Liver (tissue), 9 donors: ENCODE data around the gene UBE2F. TPM values are rescaled to one million over a fixed set of nuclear protein-coding genes. Genes with fewer than 3 reads are reported as not detected.

Source experiments
- DNase-seq: peaks from one replicate; pipeline ENCODE4 v3.0.0-alpha.2; 2017; ENCODE audit warnings: low spot score
- H3K27ac ChIP-seq, 2 donors: one replicate each; pipeline ENCODE4 v1.7.0; 2013; ENCODE audit warnings: inconsistent platforms in 2 of 2, low read length in 2 of 2, control low read depth in 1 of 2, low read depth in 1 of 2, mild to moderate bottlenecking in 1 of 2
- H3K27me3 ChIP-seq, 4 donors: one replicate each; pipeline versions ENCODE4 v1.6.1 to v1.7.0; 2013; ENCODE audit warnings: low read length in 3 of 4, inconsistent platforms in 1 of 4, mild to moderate bottlenecking in 1 of 4, moderate library complexity in 1 of 4; ENCODE audit not compliant: control insufficient read depth in 4 of 4, insufficient read depth in 4 of 4
- H3K36me3 ChIP-seq, 4 donors: one replicate each; pipeline versions ENCODE4 v1.6.1 to v1.7.0; 2013; ENCODE audit warnings: low read length in 3 of 4, mild to moderate bottlenecking in 3 of 4, low read depth in 1 of 4, moderate library complexity in 1 of 4; ENCODE audit not compliant: control insufficient read depth in 4 of 4, insufficient read depth in 3 of 4
- H3K4me1 ChIP-seq, 4 donors: one replicate each; pipeline versions ENCODE4 v1.6.1 to v1.7.0; 2013; ENCODE audit warnings: low read length in 3 of 4, mild to moderate bottlenecking in 3 of 4, moderate library complexity in 1 of 4; ENCODE audit not compliant: control insufficient read depth in 4 of 4, insufficient read depth in 4 of 4
- H3K4me3 ChIP-seq, 3 donors: one replicate each; pipeline versions ENCODE4 v1.6.1 to v1.7.0; 2013; ENCODE audit warnings: low read length in 3 of 3, control low read depth in 1 of 3, low read depth in 1 of 3, mild to moderate bottlenecking in 1 of 3
- H3K9ac ChIP-seq, 2 donors: one replicate each; pipeline ENCODE4 v1.7.0; 2013; ENCODE audit warnings: low read length in 2 of 2, mild to moderate bottlenecking in 2 of 2, moderate library complexity in 2 of 2, control low read depth in 1 of 2, low read depth in 1 of 2
- H3K9me3 ChIP-seq, 4 donors: one replicate each; pipeline versions ENCODE4 v1.6.1 to v1.7.0; 2013; ENCODE audit warnings: low read length in 3 of 4; ENCODE audit not compliant: control insufficient read depth in 4 of 4
- EGR1 ChIP-seq, 2 donors: IDR thresholded peaks; 2 replicates each; pipeline ENCODE4 v1.6.1; 2016 to 2018; ENCODE audit warnings: antibody characterized with exemption in 2 of 2, low read depth in 2 of 2
- FOXA1 ChIP-seq: IDR thresholded peaks from 2 replicates; pipeline ENCODE4 v1.6.1; 2016; ENCODE audit warnings: antibody characterized with exemption
- FOXA2 ChIP-seq: IDR thresholded peaks from 2 replicates; pipeline ENCODE4 v1.6.1; 2016; ENCODE audit warnings: antibody characterized with exemption
- GABPA ChIP-seq, 2 donors: IDR thresholded peaks in 1 of 2; conservative IDR thresholded peaks in 1 of 2; 2 replicates each; pipeline ENCODE4 v1.6.1; 2016; ENCODE audit warnings: antibody characterized with exemption in 2 of 2, mild to moderate bottlenecking in 1 of 2, moderate library complexity in 1 of 2
- HNF4A ChIP-seq, 2 donors: conservative IDR thresholded peaks; 2 replicates each; pipeline ENCODE4 v1.6.1; 2016; ENCODE audit warnings: antibody characterized with exemption in 2 of 2, mild to moderate bottlenecking in 2 of 2
- HNF4G ChIP-seq: IDR thresholded peaks from 2 replicates; pipeline ENCODE4 v1.6.1; 2016; ENCODE audit warnings: antibody characterized with exemption
- JUND ChIP-seq, 2 donors: IDR thresholded peaks; 2 replicates each; pipeline ENCODE4 v1.6.1; 2016; ENCODE audit warnings: antibody characterized with exemption in 2 of 2
- MAX ChIP-seq: IDR thresholded peaks from 2 replicates; pipeline ENCODE4 v1.6.1; 2016; ENCODE audit warnings: antibody characterized with exemption
- NR2F2 ChIP-seq: IDR thresholded peaks from 2 replicates; pipeline ENCODE4 v1.6.1; 2016; ENCODE audit warnings: antibody characterized with exemption
- RAD21 ChIP-seq, 2 donors: IDR thresholded peaks; 2 replicates each; pipeline ENCODE4 v1.6.1; 2016; ENCODE audit warnings: antibody characterized with exemption in 2 of 2, mild to moderate bottlenecking in 2 of 2
- RXRA ChIP-seq, 2 donors: IDR thresholded peaks; 2 replicates each; pipeline ENCODE4 v1.6.1; 2017 to 2018; ENCODE audit warnings: antibody characterized with exemption in 2 of 2, mild to moderate bottlenecking in 1 of 2
- SP1 ChIP-seq: IDR thresholded peaks from 2 replicates; pipeline ENCODE4 v1.6.1; 2018; ENCODE audit warnings: antibody characterized with exemption, mild to moderate bottlenecking
- TAF1 ChIP-seq: conservative IDR thresholded peaks from 2 replicates; pipeline ENCODE4 v1.6.1; 2016; ENCODE audit warnings: antibody characterized with exemption, mild to moderate bottlenecking
- YY1 ChIP-seq: IDR thresholded peaks from 2 replicates; pipeline ENCODE4 v1.6.1; 2016; ENCODE audit warnings: antibody characterized with exemption, mild to moderate bottlenecking
- ZBTB33 ChIP-seq: IDR thresholded peaks from 2 replicates; pipeline ENCODE4 v1.6.1; 2016; ENCODE audit warnings: antibody characterized with exemption
- WGBS: extraction: QIAGEN DNeasy Blood & Tissue Kit; methylation state at CpG from one replicate; pipeline ENCODE4 v1.1.7; 2013; 5-methylcytosine and 5-hydroxymethylcytosine counted together
- polyA plus RNA-seq, 2 donors: library from polyadenylated mRNA; stranded (reverse) in 1 of 2; unstranded in 1 of 2; fragments of 200-250 nt in 1 of 2; fragments of >200 nt in 1 of 2; fragmentation: Nextera tagmentation in 1 of 2; extraction: Ambion mirVana in 1 of 2; gene quantifications; one replicate each; pipeline versions ENCODE4 v1.2.1 to v1.2.3, GENCODE V29; 2013 to 2015
- total RNA-seq, 2 donors: library from RNA; depleted of rRNA; stranded (reverse); fragments of >200 nt; gene quantifications; one replicate each; pipeline ENCODE4 v1.2.3, GENCODE V29; 2014
- TF ChIP-seq, protein P1 (sequence below): IDR thresholded peaks from 2 replicates; pipeline ENCODE4 v1.6.1; 2016; ENCODE audit warnings: antibody characterized with exemption
- TF ChIP-seq, protein P2 (sequence below): fragments of 150-350 bp; IDR thresholded peaks from 2 replicates; pipeline ENCODE4 v1.5.1; 2017; ENCODE audit warnings: improper control_type of control experiment, low read depth, low read length; ENCODE audit not compliant: missing input control
- TF ChIP-seq, protein P3 (sequence below): IDR thresholded peaks from 2 replicates; pipeline ENCODE4 v1.6.1; 2016; ENCODE audit warnings: antibody characterized with exemption, mild to moderate bottlenecking
- donor health status: healthy.
- donor health status: healthy.
- donor health status: healthy.
- donor health status: healthy.
- donor health status: healthy.

Gene UBE2F
- total and polyA plus RNA-seq, 4 donors, result 30.5 to 55.3 (median 32.1) TPM

- Histone ChIP-seq H3K27me3 (no peaks in the 10 kb centered on the region), H3K36me3 (no peaks in the 10 kb centered on the region), H3K27ac (no peak overlapping the region), H3K4me1 (peaks cover 0 to 3% (median 0%) of the 10 kb centered on the region in 4 donors), H3K4me3 (no peak overlapping the region), H3K9ac (no peak overlapping the region), H3K9me3 (peaks cover 0 to 19% (median 12%) of the 10 kb centered on the region in 4 donors)
- TF ChIP-seq HNF4A (conservative IDR thresholded peaks at IDR 0.05), result no peak
- TF ChIP-seq, protein P1, sequence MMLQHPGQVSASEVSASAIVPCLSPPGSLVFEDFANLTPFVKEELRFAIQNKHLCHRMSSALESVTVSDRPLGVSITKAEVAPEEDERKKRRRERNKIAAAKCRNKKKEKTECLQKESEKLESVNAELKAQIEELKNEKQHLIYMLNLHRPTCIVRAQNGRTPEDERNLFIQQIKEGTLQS, result no peak
- no peak for TF ChIP-seq JUND (IDR thresholded peaks at IDR 0.05)
- no peak for TF ChIP-seq YY1
- no peak for TF ChIP-seq SP1
- no peak for TF ChIP-seq GABPA (IDR thresholded peaks at IDR 0.05 in 1 of 2, conservative IDR thresholded peaks at IDR 0.05 in 1 of 2)
- no peak for TF ChIP-seq TAF1
- TF ChIP-seq RAD21 (IDR thresholded peaks at IDR 0.05), result no peak
- TF ChIP-seq NR2F2, result no peak
- TF ChIP-seq MAX, result no peak
- TF ChIP-seq EGR1 (IDR thresholded peaks at IDR 0.05; ENCODE audit: low read depth in 2 of 2), result no peak
- TF ChIP-seq, protein P2, sequence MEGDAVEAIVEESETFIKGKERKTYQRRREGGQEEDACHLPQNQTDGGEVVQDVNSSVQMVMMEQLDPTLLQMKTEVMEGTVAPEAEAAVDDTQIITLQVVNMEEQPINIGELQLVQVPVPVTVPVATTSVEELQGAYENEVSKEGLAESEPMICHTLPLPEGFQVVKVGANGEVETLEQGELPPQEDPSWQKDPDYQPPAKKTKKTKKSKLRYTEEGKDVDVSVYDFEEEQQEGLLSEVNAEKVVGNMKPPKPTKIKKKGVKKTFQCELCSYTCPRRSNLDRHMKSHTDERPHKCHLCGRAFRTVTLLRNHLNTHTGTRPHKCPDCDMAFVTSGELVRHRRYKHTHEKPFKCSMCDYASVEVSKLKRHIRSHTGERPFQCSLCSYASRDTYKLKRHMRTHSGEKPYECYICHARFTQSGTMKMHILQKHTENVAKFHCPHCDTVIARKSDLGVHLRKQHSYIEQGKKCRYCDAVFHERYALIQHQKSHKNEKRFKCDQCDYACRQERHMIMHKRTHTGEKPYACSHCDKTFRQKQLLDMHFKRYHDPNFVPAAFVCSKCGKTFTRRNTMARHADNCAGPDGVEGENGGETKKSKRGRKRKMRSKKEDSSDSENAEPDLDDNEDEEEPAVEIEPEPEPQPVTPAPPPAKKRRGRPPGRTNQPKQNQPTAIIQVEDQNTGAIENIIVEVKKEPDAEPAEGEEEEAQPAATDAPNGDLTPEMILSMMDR, result no peak
- no peak for TF ChIP-seq ZBTB33
- no peak for DNase-seq
Observed at GRCh38 chr2:237940828-237941227, 26.0 kb upstream of the UBE2F start.

DNA sequence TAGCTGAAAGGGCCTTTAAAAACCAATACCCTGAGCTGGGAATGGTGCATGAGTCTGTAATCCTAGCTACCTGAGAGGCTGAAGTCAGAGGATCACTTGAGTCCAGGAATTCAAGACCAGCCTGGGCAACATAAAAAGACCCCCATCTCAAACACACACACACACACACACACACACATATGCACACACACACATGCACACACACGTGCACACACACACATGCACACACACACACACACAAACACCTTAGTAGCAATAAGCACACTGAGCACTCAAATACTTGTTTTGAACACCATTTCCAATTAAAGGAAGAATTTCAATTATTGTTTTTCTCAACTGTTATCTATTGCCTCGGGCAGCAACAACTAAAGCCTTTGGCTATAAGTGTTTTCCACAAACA lies 25.6 kb upstream of the UBE2F start:
- Histone ChIP-seq H3K27ac (no peak overlapping the region), H3K27me3 (no peaks in the 10 kb centered on the region), H3K4me3 (no peak overlapping the region), H3K9me3 (peaks cover 0 to 19% (median 12%) of the 10 kb centered on the region in 4 donors), H3K9ac (no peak overlapping the region), H3K36me3 (no peaks in the 10 kb centered on the region), H3K4me1 (peaks cover 0 to 3% (median 0%) of the 10 kb centered on the region in 4 donors)
- 66% methylated on average over 2 of the region's 2 CpGs for WGBS
- no peak for TF ChIP-seq SP1
- TF ChIP-seq, protein P1, result no peak
- no peak for TF ChIP-seq JUND (IDR thresholded peaks at IDR 0.05)
- TF ChIP-seq HNF4G, result no peak
- no peak for TF ChIP-seq MAX
- no peak for TF ChIP-seq GABPA (IDR thresholded peaks at IDR 0.05 in 1 of 2, conservative IDR thresholded peaks at IDR 0.05 in 1 of 2)
- no peak for TF ChIP-seq FOXA1
- TF ChIP-seq RXRA (IDR thresholded peaks at IDR 0.05), result no peak
- no peak for TF ChIP-seq ZBTB33
- TF ChIP-seq NR2F2, result no peak
- TF ChIP-seq HNF4A (conservative IDR thresholded peaks at IDR 0.05), result no peak
- no peak for TF ChIP-seq FOXA2
- no peak for TF ChIP-seq YY1
- TF ChIP-seq EGR1 (IDR thresholded peaks at IDR 0.05; ENCODE audit: low read depth in 2 of 2), result no peak
- TF ChIP-seq RAD21 (IDR thresholded peaks at IDR 0.05), result no peak
- TF ChIP-seq, protein P2, result no peak
- TF ChIP-seq, protein P3, sequence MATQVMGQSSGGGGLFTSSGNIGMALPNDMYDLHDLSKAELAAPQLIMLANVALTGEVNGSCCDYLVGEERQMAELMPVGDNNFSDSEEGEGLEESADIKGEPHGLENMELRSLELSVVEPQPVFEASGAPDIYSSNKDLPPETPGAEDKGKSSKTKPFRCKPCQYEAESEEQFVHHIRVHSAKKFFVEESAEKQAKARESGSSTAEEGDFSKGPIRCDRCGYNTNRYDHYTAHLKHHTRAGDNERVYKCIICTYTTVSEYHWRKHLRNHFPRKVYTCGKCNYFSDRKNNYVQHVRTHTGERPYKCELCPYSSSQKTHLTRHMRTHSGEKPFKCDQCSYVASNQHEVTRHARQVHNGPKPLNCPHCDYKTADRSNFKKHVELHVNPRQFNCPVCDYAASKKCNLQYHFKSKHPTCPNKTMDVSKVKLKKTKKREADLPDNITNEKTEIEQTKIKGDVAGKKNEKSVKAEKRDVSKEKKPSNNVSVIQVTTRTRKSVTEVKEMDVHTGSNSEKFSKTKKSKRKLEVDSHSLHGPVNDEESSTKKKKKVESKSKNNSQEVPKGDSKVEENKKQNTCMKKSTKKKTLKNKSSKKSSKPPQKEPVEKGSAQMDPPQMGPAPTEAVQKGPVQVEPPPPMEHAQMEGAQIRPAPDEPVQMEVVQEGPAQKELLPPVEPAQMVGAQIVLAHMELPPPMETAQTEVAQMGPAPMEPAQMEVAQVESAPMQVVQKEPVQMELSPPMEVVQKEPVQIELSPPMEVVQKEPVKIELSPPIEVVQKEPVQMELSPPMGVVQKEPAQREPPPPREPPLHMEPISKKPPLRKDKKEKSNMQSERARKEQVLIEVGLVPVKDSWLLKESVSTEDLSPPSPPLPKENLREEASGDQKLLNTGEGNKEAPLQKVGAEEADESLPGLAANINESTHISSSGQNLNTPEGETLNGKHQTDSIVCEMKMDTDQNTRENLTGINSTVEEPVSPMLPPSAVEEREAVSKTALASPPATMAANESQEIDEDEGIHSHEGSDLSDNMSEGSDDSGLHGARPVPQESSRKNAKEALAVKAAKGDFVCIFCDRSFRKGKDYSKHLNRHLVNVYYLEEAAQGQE, result no peak
- TF ChIP-seq TAF1, result no peak
- DNase-seq, result no peak
